ENCODE results near the gene PMF1.

PMF1 gene

GRCh38 chr1:156232201-156232894, 19.5 kb downstream of the PMF1 start:
- Histone ChIP-seq H3K27me3 (ENCODE audit: insufficient read depth, low read length) (no peaks in the 10 kb centered on the region), H3K27ac (ENCODE audit: low read depth, low read length, poor library complexity, severe bottlenecking) (peak overlapping the region; percentile 25), H3K4me2 (ENCODE audit: low read length) (no peak overlapping the region), H2AFZ (ENCODE audit: low read length) (no peak overlapping the region), H3F3A (ENCODE audit: insufficient read depth, low read length) (no peaks in the 10 kb centered on the region), H3K79me2 (ENCODE audit: insufficient read depth, low read length) (no peaks in the 10 kb centered on the region), H3K4me1 (ENCODE audit: insufficient read depth, low read length, severe bottlenecking) (peaks cover 9% of the 10 kb centered on the region), H4K20me1 (ENCODE audit: insufficient read depth, low read length) (no peaks in the 10 kb centered on the region), H3K36me3 (ENCODE audit: insufficient read depth, low read length) (peaks cover 31% of the 10 kb centered on the region; the same call in 1 of the 2 replicates), H3K9me3 (ENCODE audit: low read length) (no peaks in the 10 kb centered on the region), H3K9ac (ENCODE audit: low read length) (no peak overlapping the region), H3K4me3 (ENCODE audit: low read depth, low read length, poor library complexity, severe bottlenecking) (no peak overlapping the region), H3K9me2 (ENCODE audit: low read depth, low read length) (no peaks in the 10 kb centered on the region)
- TF ChIP-seq CTCF (IDR thresholded peaks at IDR 0.05; ENCODE audit: low read length) (no peak), EZH2 (IDR thresholded peaks at IDR 0.05; ENCODE audit: borderline replicate concordance, low read length) (no peak)

DNA sequence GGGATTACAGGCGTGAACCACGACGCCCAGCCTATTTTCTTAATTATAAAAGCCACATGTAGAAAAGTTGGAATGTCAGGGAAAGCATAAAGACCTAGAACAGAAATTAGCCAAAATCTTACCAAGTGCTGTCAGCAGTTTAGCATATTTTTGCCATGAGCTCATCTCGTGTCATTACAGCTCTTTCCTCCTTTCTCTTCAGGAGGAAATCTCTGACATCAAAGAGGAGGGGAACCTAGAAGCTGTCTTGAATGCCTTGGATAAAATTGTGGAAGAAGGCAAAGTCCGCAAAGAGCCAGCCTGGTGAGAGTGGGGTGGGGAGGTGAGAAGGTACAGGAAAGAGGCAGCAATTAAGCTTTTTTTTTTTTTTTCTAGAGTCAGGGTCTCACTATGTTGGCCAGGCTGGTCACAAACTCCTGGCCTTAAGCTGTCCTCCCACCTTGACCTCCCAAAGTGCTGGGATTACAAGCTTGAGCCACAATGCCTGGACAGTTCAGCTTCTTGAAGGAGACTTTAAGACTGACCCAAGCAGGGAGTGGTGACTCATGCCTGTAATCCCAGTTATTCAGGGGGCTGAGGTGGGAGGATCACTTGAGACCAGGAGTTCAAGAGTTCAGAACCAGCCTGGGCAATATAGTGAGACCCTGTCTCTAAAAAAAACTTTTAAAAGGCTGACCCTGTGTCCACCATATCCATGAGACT, 20.8 kb downstream of the PMF1 start:
- Histone ChIP-seq H3K36me3 (ENCODE audit: insufficient read depth, low read length) (peaks cover 41% of the 10 kb centered on the region), H3K79me2 (ENCODE audit: insufficient read depth, low read length) (no peaks in the 10 kb centered on the region), H3K4me3 (ENCODE audit: low read depth, low read length, poor library complexity, severe bottlenecking) (no peak overlapping the region), H3K9me2 (ENCODE audit: low read depth, low read length) (no peaks in the 10 kb centered on the region), H3K4me1 (ENCODE audit: insufficient read depth, low read length, severe bottlenecking) (peaks cover 9% of the 10 kb centered on the region), H3K9ac (ENCODE audit: low read length) (no peak overlapping the region), H3K27ac (ENCODE audit: low read depth, low read length, poor library complexity, severe bottlenecking) (no peak overlapping the region), H3K4me2 (ENCODE audit: low read length) (no peak overlapping the region), H3F3A (ENCODE audit: insufficient read depth, low read length) (no peaks in the 10 kb centered on the region), H4K20me1 (ENCODE audit: insufficient read depth, low read length) (no peaks in the 10 kb centered on the region), H3K27me3 (ENCODE audit: insufficient read depth, low read length) (no peaks in the 10 kb centered on the region), H2AFZ (ENCODE audit: low read length) (no peak overlapping the region), H3K9me3 (ENCODE audit: low read length) (no peaks in the 10 kb centered on the region)
- TF ChIP-seq CTCF (IDR thresholded peaks at IDR 0.05; ENCODE audit: low read length) (no peak), EZH2 (IDR thresholded peaks at IDR 0.05; ENCODE audit: borderline replicate concordance, low read length) (no peak)

DNA sequence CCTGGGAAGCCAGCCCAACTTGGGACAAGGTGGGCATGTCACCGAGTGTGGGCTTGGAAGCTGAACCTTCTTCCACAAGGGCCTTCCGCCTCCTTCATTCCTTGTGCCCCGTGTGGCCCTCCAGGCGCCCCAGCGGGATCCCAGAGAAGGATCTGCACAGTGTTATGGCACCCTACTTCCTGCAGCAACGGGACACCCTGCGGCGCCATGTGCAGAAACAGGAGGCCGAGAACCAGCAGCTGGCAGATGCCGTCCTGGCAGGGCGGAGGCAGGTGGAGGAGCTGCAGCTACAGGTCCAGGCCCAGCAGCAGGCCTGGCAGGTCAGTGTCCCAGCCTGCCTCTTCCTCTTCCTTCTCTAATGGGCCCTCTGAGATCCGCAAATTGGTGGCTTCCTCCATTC, 23.4 kb downstream of the PMF1 start:
- H3K9me2 ChIP-seq (ENCODE audit: low read depth, low read length), result no peaks in the 10 kb centered on the region
- no peaks in the 10 kb centered on the region for H3K79me2 ChIP-seq (ENCODE audit: insufficient read depth, low read length)
- TF ChIP-seq CTCF (IDR thresholded peaks at IDR 0.05; ENCODE audit: low read length), result no peak
- H3K27me3 ChIP-seq (ENCODE audit: insufficient read depth, low read length), result no peaks in the 10 kb centered on the region
- no peaks in the 10 kb centered on the region for H4K20me1 ChIP-seq (ENCODE audit: insufficient read depth, low read length)
- H3K4me1 ChIP-seq (ENCODE audit: insufficient read depth, low read length, severe bottlenecking), result peaks cover 9% of the 10 kb centered on the region
- H3K36me3 ChIP-seq (ENCODE audit: insufficient read depth, low read length), result peaks cover 56% of the 10 kb centered on the region
- no peak overlapping the region for H3K4me2 ChIP-seq (ENCODE audit: low read length)
- no peak overlapping the region for H3K27ac ChIP-seq (ENCODE audit: low read depth, low read length, poor library complexity, severe bottlenecking)
- no peak overlapping the region for H3K9ac ChIP-seq (ENCODE audit: low read length)
- H3K4me3 ChIP-seq (ENCODE audit: low read depth, low read length, poor library complexity, severe bottlenecking), result no peak overlapping the region
- H3F3A ChIP-seq (ENCODE audit: insufficient read depth, low read length), result no peaks in the 10 kb centered on the region
- H2AFZ ChIP-seq (ENCODE audit: low read length), result no peak overlapping the region
- no peaks in the 10 kb centered on the region for H3K9me3 ChIP-seq (ENCODE audit: low read length)

Measured in OCI-LY1 (cell line).